Skin of body (tissue), 2 donors: ENCODE results near the gene LRMDA. TPM values are rescaled to one million over a fixed set of nuclear protein-coding genes. Genes with fewer than 3 reads are reported as not detected.

Source experiments
- DNase-seq: peaks from one replicate; lab custom pipeline; 2025; lab: John Stamatoyannopoulos, UW
- total RNA-seq: library from RNA; depleted of rRNA; stranded (reverse); fragments of >200 nt; gene quantifications from one replicate; pipeline ENCODE4 v1.2.3, GENCODE V29; 2014

Gene LRMDA
- total RNA-seq, 1 donor from 2014 or later: 12.7 TPM

DNA sequence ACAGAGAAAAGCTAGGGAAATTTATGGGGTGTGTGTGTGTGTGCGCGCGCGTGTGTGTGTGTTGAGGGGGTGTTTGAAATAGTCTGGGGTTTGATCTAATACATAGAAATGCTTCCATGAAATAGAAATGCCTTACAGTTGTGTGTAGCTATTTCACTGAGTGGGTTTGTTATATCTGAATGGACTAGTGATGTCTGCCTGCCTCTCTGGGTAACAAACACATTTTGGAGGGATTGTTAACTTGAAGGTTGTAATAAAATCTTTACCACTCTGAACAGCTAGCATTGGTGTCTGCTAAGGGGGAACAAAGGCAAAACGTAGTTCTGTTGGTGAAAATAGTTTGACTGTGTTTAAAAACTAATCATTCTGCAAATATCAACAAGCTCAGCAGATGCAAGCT, 509.3 kb downstream of the LRMDA start:
- DNase-seq: no peak

DNA sequence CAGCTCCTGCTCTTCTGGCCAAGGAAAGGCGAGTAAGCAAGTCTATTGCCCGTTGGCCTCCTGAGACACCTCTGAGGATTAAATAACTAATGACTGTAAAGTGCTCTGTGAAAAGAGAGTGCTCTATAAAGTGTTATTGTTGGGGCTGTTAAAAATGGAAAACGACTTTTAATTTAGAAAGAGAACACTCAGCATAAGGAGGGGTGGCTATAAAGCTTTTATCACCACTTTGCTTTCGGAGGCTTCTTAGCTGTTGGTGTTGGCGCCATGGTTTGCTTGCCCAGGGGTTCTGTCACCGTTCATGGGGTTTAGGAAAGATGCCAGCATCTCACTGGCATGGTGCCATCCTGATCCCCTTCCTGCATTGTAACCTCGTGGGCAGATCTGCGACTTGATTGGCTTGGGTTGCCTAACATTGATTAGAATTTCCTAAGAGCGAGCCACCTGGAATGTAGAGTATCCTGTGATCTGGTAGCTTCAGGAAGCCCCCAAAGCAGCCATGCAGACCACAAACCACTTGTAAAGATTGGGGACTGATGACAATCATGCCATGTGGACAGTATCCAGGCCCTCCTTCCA, 509.9 kb downstream of the LRMDA start:
- no peak for DNase-seq

DNA sequence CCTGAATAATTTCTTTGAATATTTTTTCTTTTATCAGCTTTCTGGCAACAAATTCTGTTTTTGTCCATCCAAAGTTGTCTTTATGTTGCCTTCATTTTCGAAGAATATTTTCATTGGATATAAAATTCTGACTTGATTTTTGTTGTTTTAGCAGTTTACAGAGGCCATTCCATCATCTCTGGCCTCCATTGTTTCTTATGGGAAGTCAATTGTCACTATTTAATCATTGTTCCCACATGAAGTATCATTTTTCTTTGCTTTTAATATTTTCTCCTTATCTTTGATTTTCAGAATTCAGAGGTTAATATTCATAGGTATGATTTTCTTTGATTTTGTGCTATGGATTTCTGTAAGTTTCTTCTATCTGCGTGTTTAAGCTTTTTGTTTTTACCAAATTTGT, 512.6 kb downstream of the LRMDA start:
- DNase-seq: no peak

DNA sequence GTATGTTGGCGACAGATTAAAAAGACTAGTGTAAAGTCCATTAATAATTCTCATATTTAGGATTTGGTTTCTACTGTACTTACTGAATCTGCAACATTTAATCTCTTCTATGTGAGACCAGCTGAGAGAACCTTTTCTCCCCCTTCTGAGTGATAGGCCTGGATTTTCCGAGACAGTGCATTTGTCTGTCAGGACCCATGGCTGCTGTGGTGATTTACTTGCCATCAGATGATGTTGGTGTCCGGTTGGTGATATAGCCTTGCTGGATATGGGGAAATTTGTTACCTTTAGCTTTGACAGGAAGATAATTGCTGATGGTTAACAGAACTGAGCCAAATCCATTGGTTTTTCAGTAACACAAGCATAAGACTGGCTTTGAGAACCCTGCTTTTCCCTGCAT, 517.2 kb downstream of the LRMDA start:
- no peak for DNase-seq

DNA sequence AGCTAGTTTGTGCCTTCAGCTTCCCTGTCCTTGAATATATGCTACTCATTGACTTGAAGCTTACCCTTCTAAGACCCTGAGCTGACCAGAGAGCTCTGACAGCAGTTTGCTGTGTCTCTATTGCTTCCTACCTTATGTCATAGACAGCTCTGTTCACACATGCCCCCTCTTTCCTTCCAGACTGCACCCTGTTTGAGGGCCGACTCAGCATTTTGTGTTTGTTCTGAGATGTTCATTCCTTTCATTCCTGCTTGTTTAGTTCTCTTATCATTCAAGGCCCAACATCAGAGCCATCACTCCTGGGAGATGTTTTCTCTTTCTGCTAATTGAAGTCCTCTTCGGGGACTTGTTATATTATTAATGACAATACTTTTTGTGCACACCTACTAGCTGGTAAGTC, 518.9 kb downstream of the LRMDA start:
- DNase-seq: no peak

DNA sequence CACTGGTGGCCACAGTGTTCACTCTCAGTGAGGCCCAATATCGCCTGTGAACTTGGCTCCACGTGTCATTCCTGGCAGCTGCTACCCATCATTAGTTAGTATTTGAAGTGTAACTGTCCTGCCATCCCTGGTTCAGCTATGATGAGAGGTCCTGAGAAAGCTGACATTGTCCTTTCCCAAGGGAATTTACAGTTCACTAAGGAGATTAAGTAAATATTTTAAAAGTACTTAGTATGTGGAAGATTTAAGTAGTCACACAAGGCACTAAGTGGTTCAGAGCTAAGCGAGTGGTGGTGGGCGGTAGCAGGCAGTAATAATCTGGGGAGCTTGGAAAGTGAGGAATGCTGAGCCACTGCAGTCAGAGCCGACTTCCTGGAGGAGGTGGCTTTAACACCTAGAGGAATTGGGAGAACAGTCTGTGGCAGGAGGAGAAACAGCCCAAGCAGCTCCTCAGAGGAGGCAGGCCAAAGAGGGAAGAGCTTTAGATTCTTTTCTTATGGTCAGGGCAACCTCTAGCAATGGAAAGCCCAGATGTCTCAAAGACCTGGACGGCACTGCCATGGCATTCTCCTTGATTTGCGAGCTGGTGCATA, 519.7 kb downstream of the LRMDA start:
- DNase-seq: no peak

DNA sequence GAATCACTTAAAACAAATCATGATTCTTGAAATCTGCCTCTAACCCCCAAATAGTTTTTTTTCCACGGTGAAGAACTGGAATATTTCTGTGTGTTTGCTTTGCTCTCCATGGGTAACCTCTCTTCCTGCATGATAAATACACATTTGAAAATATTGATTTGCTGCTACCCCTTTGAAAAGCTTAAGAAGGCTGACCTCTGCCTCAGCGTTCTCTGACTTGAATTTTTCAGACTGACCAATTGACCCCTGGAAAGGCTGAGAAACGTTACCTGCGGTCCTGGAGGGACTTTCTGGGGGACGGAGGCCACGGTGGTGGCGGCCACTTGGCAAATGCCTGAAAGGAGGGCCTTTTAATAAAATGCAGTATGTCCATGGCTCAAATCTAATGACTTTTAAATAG, 520.2 kb downstream of the LRMDA start:
- DNase-seq: no peak

DNA sequence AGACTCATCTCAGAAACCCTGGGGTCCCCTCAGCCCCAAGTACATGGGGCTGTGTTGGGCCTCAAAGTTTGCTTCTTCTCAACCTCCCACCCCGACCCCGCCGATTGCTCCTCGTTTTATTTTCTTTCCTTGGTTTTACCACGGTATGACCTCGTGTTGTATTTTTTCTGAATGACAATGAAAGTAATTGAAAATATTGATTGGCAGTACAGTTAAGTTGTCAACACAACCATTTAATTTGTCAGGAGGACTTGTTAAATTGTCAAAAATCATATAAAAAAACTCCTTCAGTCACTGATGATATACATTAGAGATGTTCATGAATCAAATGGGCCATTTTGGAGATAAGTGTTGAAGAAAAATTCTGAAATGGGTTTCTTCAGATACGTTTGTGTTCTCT, 520.7 kb downstream of the LRMDA start:
- DNase-seq: no peak

DNA sequence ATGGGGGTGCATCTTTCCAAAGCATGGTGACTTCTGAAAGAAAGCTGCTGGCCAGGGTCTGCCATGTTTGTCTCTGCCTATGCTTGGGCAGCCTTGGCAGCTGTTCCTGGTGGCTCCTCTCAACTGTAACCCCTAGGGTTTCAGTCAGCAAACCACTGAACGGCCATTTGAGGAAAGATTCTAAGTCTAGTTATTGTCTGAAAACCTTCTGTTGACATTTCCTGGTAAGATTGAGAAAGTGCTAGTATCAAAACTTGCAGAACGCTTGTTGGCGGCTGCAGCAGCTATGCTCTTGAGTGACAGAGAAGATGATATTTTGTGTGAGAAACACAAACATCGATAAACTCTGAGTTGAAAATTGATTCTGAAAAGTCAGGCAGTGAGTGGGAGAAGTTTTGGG, 523.1 kb downstream of the LRMDA start:
- no peak for DNase-seq

DNA sequence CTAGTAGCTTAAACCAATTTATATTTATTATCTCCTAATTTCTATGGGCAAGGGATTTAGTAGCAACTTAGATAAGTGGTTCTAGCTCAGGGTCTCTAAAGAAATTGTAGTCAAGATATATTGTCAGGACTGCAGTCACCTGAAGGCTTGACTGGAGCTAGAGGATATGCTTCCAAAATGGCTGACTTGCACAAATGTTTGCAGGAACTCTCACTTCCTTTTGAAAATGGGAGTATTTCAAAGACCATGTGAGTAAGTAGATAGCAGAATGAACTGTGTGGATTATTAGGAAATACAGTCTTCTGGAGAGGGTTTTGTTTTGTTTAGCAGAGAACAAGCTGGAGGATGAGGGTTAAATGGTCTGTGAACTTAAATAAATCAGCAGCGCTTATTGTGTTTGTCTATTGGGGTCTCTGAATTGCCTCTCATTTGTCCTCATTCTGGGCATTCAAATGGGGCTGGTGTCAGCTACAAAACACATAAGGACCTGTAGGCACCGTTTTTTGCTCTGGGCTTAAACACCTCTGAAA, 524.6 kb downstream of the LRMDA start:
- no peak for DNase-seq

DNA sequence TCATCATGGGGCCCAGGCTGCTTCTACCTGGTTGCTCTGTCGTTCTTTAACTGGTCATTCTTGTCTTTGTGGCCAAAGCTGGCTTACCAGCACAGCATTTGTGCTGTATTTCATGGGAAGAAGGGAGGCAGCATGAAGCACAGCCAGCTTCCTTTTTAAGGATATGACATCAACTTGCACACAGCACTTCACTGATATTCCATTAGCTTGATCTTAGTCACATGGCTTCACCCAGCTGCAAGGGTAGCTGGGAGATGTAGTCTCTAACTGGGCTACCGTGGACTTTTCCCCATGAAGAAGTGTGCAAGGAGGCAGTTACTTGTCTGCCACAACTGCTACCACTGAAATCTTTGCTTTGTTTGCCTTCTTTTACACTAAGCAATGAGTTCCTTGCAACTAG, 525.2 kb downstream of the LRMDA start:
- no peak for DNase-seq

DNA sequence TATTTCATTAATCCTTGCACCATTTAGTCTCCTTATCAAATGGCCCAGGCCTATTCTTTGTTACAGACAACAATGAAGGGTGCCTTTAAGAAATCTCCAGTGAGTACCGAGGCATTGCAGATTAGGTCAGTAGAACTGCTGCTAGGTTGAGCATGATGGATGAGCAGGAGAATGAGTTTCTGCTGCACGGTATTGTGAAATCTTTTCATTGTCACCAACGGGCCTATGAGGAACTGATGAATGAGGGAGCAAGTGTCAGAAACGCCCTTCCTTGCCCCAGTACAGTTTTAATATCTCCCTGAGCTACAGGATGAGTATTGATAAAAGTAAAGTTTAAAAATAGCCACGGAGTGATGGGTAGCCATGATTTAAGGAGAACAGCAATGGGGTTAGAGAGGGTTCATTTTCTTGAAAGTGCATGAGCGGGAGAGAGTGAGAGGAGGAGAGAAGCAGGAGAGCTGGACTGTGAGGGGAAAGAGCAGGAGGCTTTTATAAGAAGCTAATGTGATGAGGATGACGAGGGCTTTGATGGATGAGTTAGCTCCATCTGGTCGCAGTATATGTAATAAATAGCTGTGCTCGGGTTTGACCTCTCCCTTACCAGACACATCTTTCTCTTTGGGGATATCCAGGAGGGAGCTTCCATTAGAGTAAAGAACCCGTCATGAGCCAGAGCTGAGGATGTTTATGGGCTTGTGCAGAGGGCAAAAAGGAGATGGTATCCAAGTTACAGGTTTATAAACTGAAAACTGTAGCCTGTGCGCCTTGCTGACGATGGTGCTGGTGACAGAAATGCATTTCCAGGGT, 526.1 kb downstream of the LRMDA start:
- DNase-seq: no peak

DNA sequence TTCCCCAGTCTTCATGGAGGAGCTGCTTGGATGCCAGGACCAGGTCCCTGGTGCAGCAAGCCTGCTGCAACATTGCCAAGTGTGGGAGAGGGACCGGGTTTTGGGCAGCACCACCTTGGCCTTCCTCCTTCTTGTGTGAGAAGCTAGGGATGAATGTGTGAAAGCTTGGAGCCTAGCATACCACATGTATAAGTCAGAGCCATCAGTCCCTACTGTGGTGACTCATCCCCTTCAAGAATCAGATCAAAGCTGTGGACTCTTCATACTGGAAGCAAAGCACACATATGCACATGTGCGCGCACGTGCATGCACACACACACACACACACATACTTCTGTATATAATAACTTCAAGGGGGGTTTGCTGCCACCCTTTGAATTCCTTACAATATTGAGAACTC, 527.8 kb downstream of the LRMDA start:
- no peak for DNase-seq

DNA sequence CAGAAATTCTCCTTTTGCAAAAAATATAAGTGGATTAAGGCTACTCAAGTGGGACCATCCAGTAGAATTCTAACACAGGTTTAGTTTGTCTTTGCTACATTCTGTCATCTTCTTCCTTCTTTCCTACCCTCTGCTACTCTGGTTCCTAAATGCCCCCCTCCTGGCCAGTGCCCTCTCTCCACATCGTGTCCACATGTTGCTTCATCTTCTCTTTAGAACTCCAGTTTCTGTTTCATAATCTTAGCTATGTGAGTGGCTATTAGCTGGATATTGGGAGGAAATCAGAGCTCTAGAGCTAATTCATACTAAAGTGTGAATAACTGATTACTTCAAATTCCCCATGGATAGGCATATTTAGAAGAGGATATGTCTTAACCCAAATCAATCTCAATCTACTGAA, 528.5 kb downstream of the LRMDA start:
- DNase-seq: no peak

DNA sequence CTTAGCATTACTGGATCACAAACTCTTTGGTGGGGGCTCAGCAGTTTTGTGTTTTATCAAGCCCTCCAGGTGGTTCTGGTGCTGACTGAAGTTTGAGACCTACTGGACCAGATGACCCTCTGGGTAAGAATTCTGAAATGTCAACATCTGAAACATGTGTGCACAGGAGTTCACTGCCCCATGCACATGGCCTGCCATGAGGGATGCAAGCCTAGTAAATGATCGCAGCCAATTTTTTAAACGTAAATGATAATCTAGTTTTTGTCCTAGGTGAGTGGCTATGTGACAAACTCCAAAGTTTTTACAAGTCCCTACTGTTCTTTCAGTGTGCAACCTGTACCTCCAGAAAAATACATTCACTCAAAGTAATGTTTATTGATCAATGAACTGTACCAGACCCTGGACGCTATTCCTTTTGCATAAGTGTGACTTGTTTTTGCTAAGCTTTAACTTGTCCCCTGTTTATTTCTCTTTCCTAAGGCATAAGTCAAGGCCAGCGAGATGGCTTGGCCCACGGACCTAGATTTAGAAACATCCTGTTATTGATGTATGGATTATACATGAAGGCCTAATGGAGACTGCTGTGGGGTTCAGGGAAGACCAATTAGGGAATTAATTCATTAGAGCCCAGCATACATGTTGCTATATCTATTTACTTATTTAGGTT, 531.1 kb downstream of the LRMDA start:
- DNase-seq: no peak

DNA sequence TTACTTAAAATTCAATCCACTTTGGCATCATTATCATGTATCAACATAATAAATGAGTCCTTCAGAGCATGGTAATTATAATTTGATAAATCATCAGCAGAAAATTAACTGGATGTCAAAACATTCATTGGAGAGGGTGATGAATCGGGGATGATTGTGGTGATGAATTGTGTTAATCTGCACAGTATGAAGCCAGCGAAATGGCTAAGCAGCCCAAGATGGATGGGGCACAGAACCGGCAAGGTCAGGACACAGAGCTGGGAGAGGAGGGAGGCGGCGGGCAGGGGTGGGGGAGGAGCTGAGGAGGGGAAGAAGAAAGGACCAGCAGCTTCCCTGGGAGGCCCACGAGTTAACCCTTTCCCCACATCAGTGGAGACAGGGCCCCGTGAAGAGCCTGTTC, 536.1 kb downstream of the LRMDA start:
- DNase-seq: no peak

DNA sequence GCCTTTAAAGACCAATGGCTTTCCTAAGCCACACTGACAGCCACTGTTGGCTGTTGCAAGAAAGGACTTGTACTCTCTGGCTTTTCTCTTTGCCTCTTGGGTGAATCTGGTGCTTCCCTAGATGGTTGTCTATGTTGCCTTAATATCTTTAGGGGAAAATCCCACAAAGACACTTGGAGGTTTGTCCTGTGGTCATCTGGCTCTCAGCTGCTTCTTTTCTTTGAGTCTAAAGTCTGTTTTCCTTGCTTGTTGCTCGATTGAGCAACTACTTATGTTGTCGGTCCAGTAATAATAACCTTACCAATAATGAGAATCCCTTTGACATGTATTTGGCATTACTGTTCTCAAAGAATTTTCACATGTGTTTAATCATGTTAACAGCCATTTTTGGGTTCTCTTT, 537.6 kb downstream of the LRMDA start:
- DNase-seq: no peak

DNA sequence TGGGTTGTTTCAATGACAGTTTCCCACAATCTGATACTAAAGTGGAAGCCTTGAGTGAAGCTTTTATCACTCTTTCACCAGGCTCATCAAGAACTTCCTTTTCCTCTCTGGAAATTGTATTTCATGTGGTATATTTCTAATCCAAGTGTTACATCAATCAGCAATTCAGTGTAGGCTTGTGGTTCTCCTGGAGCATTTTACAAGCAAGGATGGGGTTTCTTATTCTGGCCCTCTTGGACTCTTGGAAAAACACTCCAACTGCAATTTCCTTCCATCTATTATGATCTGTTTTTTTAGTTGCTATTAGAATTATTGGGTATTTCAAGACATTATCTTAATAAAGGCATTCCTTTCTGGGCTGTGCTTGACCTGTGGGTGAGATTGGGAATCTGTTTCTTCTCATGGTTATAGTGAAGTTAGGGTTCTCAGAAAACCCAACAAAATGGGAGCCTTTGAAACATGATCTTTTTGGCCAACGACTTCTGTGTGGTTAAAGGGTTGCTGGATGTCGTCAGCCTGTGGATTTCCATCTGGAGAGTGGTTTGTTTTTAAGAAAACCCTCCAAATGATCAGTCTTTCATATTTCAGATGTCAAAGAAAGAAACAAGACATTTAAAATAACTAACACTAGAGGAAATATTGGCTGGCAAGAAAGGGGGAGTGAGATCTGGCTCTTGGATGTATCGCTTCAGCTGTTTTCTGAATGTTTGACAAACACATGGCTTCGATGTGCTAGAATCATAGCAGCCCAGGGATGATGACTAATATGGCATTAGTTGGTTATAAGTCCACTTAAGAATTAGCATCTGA, 540.2 kb downstream of the LRMDA start:
- DNase-seq: peak; percentile 92

DNA sequence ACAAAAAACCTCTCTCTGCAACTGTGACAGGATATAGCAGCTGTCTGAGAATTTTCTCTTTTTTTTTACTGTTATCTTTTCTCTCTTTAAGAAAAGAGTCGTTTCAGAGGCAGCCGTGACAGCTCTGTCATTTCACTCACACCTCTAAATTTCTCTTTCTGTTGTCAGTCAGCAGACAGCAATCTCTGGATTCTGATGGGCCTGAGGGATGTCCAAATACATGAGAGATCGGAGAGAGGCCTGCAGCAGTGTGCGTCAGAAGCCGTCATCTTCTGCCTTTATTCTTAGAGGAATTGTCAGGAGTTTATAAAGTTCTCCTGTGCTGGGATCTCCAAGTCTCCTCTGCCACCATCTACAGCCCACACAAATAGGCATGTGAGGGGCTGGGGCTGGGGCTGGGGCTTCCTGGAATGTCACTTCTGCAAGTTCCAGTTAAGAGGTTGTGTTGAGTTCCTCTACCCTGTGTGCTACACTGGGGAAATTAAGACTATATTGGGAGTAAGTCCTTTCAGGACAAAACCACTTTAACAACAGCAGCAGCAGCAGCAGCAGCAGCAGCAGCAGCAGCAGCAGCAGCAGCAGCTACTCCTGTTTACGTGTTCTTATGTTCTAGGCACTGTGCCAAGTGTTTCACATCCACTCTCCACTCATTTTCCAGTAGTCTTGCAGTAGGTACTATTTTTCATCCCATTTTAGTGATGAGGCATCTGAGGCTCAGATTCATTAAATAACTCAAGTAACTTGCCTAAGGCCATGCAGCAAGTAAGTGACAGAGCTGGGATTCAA, 541.3 kb downstream of the LRMDA start:
- DNase-seq: peak; percentile 21

DNA sequence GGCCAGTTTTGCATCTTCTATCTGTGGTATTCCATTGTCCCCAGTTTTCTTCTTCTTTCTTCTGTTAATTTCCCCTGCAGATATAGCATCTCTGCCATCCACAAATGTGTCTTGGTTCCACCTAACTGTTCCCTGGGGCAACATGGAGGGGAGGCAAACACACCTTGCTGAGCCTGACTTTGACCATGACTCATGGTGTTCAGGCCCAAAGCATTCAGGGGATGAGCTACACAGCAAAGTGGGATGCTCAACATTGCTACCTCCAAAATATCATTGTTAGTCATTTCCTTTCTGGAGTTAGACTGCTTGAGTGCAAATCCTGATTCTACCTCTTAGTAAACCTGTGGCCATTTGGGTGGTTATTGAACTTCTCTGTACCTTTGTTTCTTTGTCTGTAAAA, 542.7 kb downstream of the LRMDA start:
- DNase-seq: no peak

DNA sequence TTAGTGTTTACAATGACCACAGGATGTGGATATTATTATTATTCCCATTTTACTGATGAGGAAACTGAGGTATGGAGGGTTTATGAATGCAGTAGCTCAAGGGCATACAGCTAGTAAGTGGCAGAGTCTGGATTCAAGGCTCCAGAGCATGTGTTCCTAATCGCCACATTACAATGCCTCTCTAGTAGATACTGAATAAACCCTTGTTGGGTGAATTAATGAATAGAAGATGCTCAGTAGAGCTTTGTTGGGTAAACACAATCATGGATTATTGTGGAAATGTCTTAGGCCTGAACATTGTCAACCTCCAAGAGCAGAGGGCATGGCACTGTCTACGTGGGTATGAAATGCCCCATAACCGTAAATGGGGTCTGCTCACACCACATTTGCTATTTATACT, 545.3 kb downstream of the LRMDA start:
- no peak for DNase-seq
